ENCODE results near the gene RBM19. TPM values are rescaled to one million over a fixed set of nuclear protein-coding genes. Genes with fewer than 3 reads are reported as not detected.

Gene RBM19
- polyA plus RNA-seq, 1 donor, result 19.1 TPM

DNA sequence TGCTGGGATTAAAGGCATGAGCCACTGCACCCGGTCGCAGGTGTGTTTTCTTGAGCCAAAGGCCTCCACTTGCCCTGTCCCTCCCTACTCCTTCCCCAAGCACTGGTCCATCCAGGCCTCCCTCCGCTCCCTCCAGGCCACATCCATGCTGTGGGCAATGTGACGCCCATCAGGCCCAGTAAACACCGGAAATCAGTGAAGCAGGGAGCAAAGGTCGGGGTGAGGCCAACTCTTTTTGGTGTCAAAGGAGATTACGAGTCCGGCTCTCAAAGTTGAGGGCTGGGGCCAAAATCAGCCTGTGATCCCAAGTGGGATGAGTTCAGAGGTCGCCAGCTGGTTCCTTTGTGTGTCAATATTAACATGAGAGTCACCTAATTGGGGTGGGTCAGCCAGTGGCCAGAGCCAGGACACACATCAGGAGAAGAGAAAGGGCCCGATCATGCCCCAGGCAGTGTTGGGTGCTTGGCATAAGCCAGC lies 195.7 kb downstream of the RBM19 start:
- DNase-seq, result no peak

DNA sequence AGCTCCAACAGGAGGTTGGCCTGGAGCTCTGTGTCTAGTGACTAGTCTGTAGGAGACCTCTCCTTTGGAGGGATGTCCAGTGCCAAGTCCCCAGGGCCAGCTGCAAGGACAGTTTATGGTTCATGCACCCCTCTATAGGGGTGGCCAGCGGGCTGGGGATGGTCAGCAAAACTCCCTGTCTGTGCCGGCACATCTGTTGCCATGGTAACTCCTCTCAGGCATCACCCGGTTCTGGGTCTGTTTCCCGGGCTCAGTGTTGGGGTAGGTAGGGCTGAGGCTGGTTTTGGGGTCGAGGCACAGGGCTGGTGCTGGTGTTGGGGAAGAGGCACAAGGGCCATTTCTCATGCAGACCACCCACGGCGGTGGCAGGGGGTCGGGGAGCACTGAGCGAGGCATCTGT lies 196.8 kb downstream of the RBM19 start:
- DNase-seq, result no peak

DNA sequence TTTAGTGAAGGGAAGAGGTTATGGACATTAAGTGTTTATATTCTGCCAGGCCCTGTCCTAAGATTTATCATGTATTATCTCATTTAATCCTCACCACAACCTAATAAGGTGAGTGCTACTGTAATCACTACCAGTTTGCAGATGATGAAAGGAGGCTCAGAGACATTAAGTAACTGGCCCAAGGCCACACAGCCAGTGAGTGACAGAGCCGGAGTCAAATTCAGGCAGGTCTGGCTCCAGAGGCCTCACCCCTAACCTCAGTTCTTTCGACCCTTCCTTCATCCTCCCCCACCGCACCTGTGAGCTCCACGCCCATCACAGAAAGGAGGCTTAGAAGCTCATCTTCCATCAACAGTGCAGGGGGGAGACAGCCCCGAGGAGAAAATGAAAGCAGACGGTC lies 197.3 kb downstream of the RBM19 start:
- no peak for DNase-seq

DNA sequence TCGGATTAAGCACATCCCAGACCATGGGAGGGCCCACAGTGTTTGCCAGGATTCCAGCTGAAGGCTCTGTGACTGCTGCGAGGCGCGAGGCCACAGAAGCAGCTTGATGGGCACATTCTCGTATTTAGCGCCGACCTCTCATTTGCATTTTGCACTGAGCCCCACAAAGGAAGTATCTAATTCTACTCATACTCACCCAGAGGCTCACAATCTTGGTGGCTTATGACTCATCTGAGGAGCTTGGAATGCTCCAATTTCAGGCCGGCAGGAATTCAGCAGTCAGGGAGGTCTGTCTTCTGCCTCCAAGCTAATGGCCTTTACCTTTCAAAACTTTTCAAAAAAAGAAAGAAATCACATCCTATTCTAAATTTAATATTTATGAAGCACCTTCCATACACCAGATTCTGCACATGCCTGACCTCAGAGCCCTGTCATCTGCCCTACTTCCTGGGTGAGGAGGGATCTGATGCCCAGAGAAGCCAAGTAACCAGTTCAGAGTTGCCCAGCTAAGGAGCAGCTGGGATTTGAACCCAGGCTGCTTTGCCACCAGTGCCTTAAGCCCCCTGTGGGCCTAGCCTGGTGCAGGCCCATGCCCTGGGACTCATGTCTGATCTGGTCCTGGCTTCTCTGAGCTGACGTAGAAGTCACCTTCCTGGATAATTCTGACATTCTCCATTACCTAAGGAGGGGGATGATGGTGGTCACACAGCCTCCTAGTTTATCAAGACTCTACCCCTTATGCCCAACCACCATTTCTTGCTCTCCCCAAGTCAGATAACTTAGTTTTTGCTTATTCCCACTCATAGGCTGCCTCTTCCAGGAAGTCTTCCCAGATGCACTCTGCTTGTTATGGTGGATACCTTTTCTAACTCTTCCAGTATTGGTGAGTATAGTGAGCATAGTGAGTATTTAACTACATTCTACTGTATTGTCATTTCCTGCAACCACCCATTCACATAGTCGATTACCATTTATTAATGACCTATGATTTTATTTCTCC lies 198.9 kb downstream of the RBM19 start:
- DNase-seq, result no peak
